RWPE1 (cell line): ENCODE measurements around the gene RIPK1.
"Not testable (repeated sequence)": the region's sequence is repeated elsewhere in the genome, so short reads cannot be mapped to it uniquely, and the experiment has no call there.

Experiments used
- CTCF ChIA-PET: fragments of 350-600 bp; sonication (Branson Sonifier 250); formaldehyde crosslinking; extraction: SDS; loops from one replicate; lab custom pipeline; 2021; lab: Yijun Ruan, JAX
- POLR2A ChIA-PET: fragments of 400-600 bp; formaldehyde crosslinking; extraction: SDS; loops from one replicate; lab custom pipeline; 2020; ENCODE audit warnings: antibody characterized with exemption; ENCODE audit not compliant: low non-redundant PET; lab: Yijun Ruan, JAX
- DNase-seq: peaks from one replicate; pipeline ENCODE4 v3.0.0; 2012; ENCODE audit warnings: low spot score
- H3K27ac ChIP-seq: fragments of 450-650 bp; 2 replicates; pipeline ENCODE4 v1.5.1; 2017
- TF ChIP-seq, protein P1 (sequence below): fragments of 450-650 bp; conservative IDR thresholded peaks from 2 replicates; pipeline ENCODE4 v1.5.1; 2017; ENCODE audit warnings: low read depth, mild to moderate bottlenecking

The RIPK1 gene

DNA sequence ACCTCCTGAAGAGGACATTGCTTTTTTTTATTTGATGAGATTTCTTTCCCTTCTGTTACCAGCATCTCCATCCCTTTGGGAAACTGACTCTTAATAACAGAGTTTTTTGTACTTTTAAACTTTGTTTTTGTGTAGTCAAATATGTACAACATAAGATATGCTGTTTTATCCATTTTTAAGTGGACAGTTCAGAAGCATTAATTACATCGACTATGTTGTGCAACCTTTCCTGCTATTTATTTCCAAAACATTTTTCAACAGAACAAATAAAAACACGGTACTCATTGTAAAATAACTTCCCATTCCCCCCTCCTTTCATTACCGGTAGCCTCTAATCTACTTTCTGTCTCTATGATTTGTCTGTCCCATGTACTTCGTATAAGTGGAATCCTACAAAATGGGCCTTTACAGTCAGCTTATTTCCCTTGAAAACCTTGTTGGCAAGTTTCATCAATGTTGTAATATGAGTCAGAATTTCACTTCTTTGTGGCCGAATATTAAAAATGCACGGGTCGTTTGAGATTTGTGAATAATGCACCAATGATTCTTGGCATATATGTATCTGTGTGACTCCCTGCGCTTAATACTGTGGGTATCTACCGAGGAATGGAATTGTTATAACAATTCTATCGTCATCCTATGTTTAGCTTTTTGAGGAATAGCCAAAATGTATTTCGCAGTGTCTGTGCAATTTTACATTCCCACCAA, 11.1 kb upstream of the RIPK1 start:
- CTCF ChIA-PET = no interaction called here

DNA sequence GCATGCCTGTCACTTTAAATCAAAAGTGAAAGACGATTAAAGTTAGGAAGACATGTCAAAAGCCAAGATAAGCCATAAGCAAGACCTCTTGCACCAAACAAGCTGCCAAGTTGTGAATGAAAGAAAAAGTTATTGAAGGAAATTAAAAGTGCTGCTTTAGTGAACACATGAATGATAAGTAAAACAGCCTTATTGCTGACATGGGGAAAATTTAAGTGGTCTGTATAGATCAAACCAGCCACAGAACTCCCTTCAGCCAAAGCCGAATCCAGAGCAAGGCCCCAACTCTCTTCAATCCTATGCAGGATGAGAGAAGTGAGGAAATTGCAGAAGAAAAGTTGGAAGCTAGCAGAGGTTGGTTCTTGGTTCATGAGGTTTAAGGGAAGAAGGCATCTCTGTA, 9.3 kb upstream of the RIPK1 start:
- no peak for DNase-seq

More for the DNA sequence above, 11.1 kb upstream of the RIPK1 start:
- TF ChIP-seq, protein P1, sequence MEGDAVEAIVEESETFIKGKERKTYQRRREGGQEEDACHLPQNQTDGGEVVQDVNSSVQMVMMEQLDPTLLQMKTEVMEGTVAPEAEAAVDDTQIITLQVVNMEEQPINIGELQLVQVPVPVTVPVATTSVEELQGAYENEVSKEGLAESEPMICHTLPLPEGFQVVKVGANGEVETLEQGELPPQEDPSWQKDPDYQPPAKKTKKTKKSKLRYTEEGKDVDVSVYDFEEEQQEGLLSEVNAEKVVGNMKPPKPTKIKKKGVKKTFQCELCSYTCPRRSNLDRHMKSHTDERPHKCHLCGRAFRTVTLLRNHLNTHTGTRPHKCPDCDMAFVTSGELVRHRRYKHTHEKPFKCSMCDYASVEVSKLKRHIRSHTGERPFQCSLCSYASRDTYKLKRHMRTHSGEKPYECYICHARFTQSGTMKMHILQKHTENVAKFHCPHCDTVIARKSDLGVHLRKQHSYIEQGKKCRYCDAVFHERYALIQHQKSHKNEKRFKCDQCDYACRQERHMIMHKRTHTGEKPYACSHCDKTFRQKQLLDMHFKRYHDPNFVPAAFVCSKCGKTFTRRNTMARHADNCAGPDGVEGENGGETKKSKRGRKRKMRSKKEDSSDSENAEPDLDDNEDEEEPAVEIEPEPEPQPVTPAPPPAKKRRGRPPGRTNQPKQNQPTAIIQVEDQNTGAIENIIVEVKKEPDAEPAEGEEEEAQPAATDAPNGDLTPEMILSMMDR = no peak
- H3K27ac ChIP-seq = no peak overlapping the region
- POLR2A ChIA-PET = no interaction called here
- no peak for DNase-seq

DNA sequence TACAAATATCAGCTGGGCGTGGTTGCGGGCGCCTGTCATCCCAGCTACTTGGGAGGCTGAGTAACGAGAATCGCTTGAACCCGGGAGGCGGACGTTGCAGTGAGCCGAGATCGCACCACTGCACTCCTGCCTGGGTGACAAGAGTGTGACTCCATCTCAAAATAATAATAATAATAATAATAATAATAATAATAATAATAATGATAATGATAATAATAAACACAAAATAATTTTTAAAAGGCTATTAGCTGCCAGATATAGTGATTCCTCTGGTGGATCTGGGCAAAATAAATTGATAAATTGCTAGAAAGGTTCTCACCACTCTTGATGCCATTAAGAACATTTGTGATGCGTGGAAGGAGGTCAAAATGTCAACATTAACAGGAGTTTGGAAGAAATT, 8.2 kb upstream of the RIPK1 start:
- POLR2A ChIA-PET, H3K27ac ChIP-seq, CTCF ChIA-PET, DNase-seq: not testable (repeated sequence)

More for the DNA sequence above, 9.3 kb upstream of the RIPK1 start:
- TF ChIP-seq, protein P1 = no peak
- ChIA-PET CTCF (no interaction called here), POLR2A (no interaction called here)
- no peak overlapping the region for H3K27ac ChIP-seq

DNA sequence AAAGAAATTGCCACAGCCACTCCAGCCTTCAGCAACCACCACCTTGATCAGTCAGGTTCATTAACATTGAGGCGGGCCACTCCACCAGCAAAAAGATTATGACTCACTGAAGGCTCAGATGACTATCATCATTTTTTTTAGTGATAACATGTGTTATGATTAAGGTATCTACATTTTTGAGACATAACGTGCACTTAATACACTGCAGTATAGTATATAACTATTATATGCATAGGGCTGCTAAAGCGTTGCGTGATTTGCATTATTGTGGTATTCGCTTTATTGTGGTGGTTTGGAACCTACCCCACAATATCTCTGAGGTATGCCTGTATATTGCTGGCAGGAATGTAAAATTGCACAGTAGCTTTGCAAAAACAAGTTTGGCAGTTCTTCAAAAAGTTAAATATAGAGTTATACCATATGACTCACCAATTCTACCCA, 6.8 kb upstream of the RIPK1 start:
- CTCF ChIA-PET = no interaction called here
- POLR2A ChIA-PET = interaction anchor here (0.6 to 0.9 kb wide), 2 partner anchors 62 to 72 kb away, joined by 3 to 5 read pairs; no protein-coding TSS in a partner anchor
- peak; percentile 58 for DNase-seq

DNA sequence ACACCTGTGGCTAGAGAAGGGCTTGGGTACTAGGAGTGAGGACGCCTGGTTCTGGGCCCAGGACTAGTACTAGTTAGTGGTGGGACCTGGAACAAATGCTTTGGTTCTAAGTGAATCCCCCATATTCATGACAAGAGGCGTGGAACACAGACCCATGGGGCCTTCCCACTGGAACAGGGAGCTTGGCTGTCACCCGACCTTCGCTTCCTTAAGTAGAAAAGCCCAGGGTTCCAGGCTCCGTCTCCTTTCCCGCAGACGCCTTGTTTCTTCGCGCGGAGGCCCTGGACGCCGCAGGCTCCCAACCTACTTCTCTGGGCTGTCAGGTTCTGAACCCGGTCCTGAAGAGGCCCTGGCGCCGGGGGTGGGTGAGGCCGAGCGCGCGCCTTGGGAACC, 5.0 kb upstream of the RIPK1 start:
- ChIA-PET POLR2A (interaction anchor here (0.6 to 0.7 kb wide), 2 partner anchors 21 to 957 kb away, joined by 3 to 4 read pairs; a partner anchor contains a TSS), CTCF (interaction anchor here (0.7 kb wide), 2 partner anchors 169 to 958 kb away, joined by 3 to 4 read pairs; a partner anchor contains a TSS)
- H3K27ac ChIP-seq = peak overlapping the region; percentile 78
- not testable (repeated sequence) for DNase-seq

More for the DNA sequence above, 6.8 kb upstream of the RIPK1 start:
- TF ChIP-seq, protein P1 = no peak
- H3K27ac ChIP-seq = peak overlapping the region; percentile 79

DNA sequence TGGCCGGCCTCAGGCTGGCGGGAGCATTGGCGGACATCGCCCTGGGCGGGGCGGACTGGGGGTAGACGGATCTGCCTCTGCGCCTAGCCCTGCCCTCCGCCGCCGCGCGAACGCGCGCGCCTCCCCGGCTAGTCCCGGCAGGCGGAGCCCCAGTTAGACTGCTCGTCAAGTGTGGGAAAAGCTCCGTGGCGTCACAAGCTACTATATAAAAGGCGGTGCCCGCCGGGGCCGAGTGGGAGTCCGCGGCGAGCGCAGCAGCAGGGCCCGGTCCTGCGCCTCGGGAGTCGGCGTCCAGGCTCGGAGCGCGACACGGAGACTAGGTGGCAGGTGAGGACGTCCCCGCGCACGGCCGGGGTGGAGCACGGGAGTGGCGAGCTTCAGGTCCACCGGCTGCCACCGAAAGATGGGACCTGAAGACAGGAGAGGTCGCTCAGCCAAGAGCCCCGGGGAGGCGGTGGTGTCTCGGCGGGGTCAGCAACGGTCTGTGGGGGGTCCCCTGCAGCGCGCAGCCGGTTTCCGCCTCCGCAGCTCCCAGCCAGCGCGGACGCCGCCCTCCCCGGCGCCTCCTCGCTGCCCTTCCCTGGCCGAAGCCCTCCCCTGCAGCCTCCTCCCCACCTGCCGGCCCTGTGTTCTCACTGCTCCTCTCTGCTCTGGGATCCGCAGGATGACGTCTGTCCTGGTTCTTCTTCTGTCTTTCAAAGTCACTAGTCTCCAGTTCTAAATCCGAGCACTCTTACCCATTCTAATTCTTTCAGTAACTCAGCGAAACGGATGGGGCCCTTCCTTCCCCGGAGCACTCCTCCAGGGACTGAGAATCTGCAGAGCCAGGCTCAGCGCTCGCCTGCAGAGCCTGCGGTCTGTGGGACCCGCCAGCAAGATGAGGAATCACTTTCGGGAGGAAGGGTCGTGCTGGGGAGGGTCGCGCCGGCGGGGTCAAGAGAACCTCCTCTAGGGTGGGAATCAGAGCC, 4.3 kb upstream of the RIPK1 start:
- ChIA-PET CTCF (interaction anchor here (0.5 to 0.7 kb wide), 3 partner anchors 75 to 957 kb away, joined by 3 to 4 read pairs (median 3); a partner anchor contains a TSS), POLR2A (interaction anchor here (0.5 to 0.7 kb wide), 4 partner anchors 21 to 957 kb away, joined by 3 to 4 read pairs (median 3); partner anchors contain the start of gene NQO2)
- peak overlapping the region; percentile 78 for H3K27ac ChIP-seq
- TF ChIP-seq, protein P1 = no peak
- peak; percentile 82 for DNase-seq

DNA sequence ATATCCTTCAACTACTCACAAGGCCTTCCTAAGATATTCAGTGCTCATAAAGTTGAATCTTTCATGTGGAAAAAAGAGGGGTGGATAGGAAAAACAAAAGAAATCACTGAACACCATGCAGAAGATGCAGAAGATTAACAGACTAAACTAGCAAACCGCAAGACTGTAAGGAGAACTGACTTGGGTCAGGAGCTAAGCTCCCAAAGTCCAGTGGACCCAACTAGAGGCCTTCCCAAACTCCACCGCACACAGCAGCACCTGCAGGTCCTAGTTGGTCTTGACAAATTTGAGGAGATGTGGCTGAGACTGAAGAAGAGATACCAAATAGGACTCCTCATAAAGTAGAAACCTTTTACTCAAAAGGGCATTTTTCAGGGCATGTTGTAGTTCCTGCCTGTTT, 3.3 kb downstream of the RIPK1 start:
- H3K27ac ChIP-seq = no peak overlapping the region
- POLR2A ChIA-PET = no interaction called here
- no peak for DNase-seq
- TF ChIP-seq, protein P1 = no peak
- CTCF ChIA-PET = interaction anchor here (0.8 kb wide), 1 partner anchor 13 kb away, joined by 3 read pairs; no protein-coding TSS in a partner anchor
